HEK293 (cell line): ENCODE results near the gene PEG3.

ENCODE experiments used
- GLI4 ChIP-seq: fragments of 450-650 bp; formaldehyde crosslinking; IDR thresholded peaks from 2 replicates; pipeline ENCODE4 v1.5.1; 2016; ENCODE audit warnings: missing biosample characterization, missing genetic modification characterization
- ZNF423 ChIP-seq: fragments of 450-650 bp; formaldehyde crosslinking; IDR thresholded peaks from 2 replicates; pipeline ENCODE4 v1.5.1; 2016; ENCODE audit warnings: missing biosample characterization, missing genetic modification characterization
- TF ChIP-seq, protein P1 (sequence below): fragments of 450-650 bp; IDR thresholded peaks from 2 replicates; pipeline ENCODE4 v1.5.1; 2018; ENCODE audit warnings: missing biosample characterization, mild to moderate bottlenecking, missing genetic modification characterization
- TF ChIP-seq, protein P2 (sequence below): fragments of 450-650 bp; formaldehyde crosslinking; IDR thresholded peaks from 2 replicates; pipeline ENCODE4 v1.5.1; 2016; ENCODE audit warnings: missing biosample characterization, missing genetic modification characterization

DNA sequence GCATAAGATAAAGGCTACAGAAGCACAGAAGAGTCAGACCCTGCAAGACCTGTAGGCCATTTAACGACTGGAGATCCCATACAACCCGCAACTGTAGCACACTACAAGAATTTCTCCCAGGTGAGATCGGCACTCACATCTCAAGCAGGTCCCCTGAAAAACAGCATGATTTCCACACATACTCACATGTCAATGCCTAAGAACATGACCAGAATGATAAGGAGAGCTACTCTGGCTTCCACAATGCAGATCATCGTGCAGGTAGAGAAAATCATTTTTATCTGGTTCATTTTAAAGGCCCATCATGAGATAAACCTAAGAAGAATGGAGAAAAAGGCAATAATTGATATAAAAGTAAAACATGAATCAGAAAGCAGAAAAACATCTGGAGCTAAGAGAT lies 17.5 kb upstream of the PEG3 start:
- TF ChIP-seq ZNF423 (tag by site-specific recombination) (no peak), GLI4 (tag by site-specific recombination) (no peak)
- TF ChIP-seq, protein P1, sequence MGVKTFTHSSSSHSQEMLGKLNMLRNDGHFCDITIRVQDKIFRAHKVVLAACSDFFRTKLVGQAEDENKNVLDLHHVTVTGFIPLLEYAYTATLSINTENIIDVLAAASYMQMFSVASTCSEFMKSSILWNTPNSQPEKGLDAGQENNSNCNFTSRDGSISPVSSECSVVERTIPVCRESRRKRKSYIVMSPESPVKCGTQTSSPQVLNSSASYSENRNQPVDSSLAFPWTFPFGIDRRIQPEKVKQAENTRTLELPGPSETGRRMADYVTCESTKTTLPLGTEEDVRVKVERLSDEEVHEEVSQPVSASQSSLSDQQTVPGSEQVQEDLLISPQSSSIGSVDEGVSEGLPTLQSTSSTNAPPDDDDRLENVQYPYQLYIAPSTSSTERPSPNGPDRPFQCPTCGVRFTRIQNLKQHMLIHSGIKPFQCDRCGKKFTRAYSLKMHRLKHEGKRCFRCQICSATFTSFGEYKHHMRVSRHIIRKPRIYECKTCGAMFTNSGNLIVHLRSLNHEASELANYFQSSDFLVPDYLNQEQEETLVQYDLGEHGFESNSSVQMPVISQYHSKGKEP (tag by site-specific recombination): no peak
- TF ChIP-seq, protein P2, sequence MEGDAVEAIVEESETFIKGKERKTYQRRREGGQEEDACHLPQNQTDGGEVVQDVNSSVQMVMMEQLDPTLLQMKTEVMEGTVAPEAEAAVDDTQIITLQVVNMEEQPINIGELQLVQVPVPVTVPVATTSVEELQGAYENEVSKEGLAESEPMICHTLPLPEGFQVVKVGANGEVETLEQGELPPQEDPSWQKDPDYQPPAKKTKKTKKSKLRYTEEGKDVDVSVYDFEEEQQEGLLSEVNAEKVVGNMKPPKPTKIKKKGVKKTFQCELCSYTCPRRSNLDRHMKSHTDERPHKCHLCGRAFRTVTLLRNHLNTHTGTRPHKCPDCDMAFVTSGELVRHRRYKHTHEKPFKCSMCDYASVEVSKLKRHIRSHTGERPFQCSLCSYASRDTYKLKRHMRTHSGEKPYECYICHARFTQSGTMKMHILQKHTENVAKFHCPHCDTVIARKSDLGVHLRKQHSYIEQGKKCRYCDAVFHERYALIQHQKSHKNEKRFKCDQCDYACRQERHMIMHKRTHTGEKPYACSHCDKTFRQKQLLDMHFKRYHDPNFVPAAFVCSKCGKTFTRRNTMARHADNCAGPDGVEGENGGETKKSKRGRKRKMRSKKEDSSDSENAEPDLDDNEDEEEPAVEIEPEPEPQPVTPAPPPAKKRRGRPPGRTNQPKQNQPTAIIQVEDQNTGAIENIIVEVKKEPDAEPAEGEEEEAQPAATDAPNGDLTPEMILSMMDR (tag by site-specific recombination): no peak
